Measurements from ENCODE around the gene MYH7B. TPM values are rescaled to one million over a fixed set of nuclear protein-coding genes. Genes with fewer than 3 reads are reported as not detected.

Gene MYH7B
- total RNA-seq, 1 experiment from 2014 or later = 0.98 TPM

DNA sequence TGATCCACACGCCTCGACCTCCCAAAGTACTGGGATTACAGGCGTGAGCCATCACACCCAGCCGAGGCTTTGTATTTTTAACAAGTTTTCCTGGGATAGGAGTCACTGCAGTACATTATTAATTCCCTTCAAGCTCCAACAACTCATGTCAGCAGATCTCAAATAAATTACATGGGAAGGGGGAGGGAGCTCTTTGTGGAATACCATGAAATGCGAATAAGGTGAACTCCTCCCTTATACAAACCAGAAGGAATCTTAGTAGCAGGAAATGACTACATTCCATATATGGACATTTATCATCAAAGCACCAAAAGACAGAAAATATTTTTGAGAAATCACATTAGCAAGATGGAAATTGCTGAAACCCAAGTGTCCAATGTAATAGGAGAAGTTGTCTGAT, 3.0 kb upstream of the MYH7B start (continued):
- TF ChIP-seq, protein P1, sequence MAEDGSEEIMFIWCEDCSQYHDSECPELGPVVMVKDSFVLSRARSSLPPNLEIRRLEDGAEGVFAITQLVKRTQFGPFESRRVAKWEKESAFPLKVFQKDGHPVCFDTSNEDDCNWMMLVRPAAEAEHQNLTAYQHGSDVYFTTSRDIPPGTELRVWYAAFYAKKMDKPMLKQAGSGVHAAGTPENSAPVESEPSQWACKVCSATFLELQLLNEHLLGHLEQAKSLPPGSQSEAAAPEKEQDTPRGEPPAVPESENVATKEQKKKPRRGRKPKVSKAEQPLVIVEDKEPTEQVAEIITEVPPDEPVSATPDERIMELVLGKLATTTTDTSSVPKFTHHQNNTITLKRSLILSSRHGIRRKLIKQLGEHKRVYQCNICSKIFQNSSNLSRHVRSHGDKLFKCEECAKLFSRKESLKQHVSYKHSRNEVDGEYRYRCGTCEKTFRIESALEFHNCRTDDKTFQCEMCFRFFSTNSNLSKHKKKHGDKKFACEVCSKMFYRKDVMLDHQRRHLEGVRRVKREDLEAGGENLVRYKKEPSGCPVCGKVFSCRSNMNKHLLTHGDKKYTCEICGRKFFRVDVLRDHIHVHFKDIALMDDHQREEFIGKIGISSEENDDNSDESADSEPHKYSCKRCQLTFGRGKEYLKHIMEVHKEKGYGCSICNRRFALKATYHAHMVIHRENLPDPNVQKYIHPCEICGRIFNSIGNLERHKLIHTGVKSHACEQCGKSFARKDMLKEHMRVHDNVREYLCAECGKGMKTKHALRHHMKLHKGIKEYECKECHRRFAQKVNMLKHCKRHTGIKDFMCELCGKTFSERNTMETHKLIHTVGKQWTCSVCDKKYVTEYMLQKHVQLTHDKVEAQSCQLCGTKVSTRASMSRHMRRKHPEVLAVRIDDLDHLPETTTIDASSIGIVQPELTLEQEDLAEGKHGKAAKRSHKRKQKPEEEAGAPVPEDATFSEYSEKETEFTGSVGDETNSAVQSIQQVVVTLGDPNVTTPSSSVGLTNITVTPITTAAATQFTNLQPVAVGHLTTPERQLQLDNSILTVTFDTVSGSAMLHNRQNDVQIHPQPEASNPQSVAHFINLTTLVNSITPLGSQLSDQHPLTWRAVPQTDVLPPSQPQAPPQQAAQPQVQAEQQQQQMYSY (CRISPR knock-in tag; IDR thresholded peaks at IDR 0.05) = no peak
- TF ChIP-seq TEAD1 (CRISPR knock-in tag; IDR thresholded peaks at IDR 0.05) = no peak
- TF ChIP-seq, protein P2, sequence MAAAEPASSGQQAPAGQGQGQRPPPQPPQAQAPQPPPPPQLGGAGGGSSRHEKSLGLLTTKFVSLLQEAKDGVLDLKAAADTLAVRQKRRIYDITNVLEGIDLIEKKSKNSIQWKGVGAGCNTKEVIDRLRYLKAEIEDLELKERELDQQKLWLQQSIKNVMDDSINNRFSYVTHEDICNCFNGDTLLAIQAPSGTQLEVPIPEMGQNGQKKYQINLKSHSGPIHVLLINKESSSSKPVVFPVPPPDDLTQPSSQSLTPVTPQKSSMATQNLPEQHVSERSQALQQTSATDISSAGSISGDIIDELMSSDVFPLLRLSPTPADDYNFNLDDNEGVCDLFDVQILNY (CRISPR knock-in tag; IDR thresholded peaks at IDR 0.05) = no peak
- TF ChIP-seq ZNF121 (CRISPR knock-in tag; IDR thresholded peaks at IDR 0.05) = no peak
- no peak for TF ChIP-seq ZNF416 (CRISPR knock-in tag; IDR thresholded peaks at IDR 0.05)
- TF ChIP-seq TP53 (CRISPR knock-in tag; IDR thresholded peaks at IDR 0.05) = no peak
- no peak for TF ChIP-seq SMAD3 (CRISPR knock-in tag; IDR thresholded peaks at IDR 0.05; ENCODE audit: borderline replicate concordance)
- TF ChIP-seq RORB (CRISPR knock-in tag; IDR thresholded peaks at IDR 0.05) = no peak
- no peak for TF ChIP-seq GABPB1 (CRISPR knock-in tag; IDR thresholded peaks at IDR 0.05)
- no peak for TF ChIP-seq ZNF263 (CRISPR knock-in tag; IDR thresholded peaks at IDR 0.05; ENCODE audit: low read depth)
- TF ChIP-seq ATF1 (CRISPR knock-in tag; IDR thresholded peaks at IDR 0.05) = no peak

DNA sequence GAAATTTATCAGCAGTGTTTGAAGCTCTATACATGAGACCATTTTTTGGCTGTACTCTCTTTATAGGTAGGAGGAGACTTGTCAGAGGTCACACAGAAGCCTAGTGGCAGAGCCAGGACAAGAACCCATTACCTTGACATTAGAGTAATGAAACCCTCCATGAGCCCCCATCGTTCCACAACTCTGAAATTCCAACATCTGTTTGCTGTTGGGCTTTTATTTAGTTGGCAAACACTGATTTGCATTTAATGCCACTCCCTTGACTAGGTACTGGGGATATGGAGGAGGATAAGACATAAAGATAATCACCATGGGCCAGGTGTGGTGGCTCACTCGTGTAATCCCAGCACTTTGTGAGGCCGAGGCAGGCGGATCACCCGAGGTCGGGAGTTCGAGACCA, 1.7 kb upstream of the MYH7B start:
- Mint-ChIP-seq H3K9me3 (no peaks in the 10 kb centered on the region), H3K27ac (no peak overlapping the region), H3K4me3 (no peak overlapping the region), H3K4me1 (peaks cover 48% of the 10 kb centered on the region), H3K36me3 (peaks cover 5% of the 10 kb centered on the region; the same call in 1 of the 2 replicates), H3K27me3 (ENCODE audit: low read depth) (peaks cover 8% of the 10 kb centered on the region)
- ChIA-PET CTCF (interaction anchor here (0.8 to 2.3 kb wide), 3 partner anchors 19 to 81 kb away, joined by 4 to 9 read pairs (median 6); partner anchors contain the start of genes ACSS2 and GGT7), POLR2A (interaction anchor here (0.9 kb wide), 1 partner anchor 128 kb away, joined by 3 read pairs; no protein-coding TSS in a partner anchor)
- ATAC-seq (no peak), DNase-seq (ENCODE audit: low spot score) (no peak)
- TF ChIP-seq HMGA2 (CRISPR knock-in tag; IDR thresholded peaks at IDR 0.05) (no peak), FOXK1 (CRISPR knock-in tag; IDR thresholded peaks at IDR 0.05) (no peak), ZNF263 (CRISPR knock-in tag; IDR thresholded peaks at IDR 0.05; ENCODE audit: low read depth) (no peak), GRHL2 (CRISPR knock-in tag; IDR thresholded peaks at IDR 0.05; ENCODE audit: insufficient replicate concordance, severe bottlenecking) (no peak), TCF7 (CRISPR knock-in tag; IDR thresholded peaks at IDR 0.05; ENCODE audit: low read depth) (no peak), TEAD1 (CRISPR knock-in tag; IDR thresholded peaks at IDR 0.05) (no peak), ATF1 (CRISPR knock-in tag; IDR thresholded peaks at IDR 0.05) (no peak), PRRX2 (CRISPR knock-in tag; IDR thresholded peaks at IDR 0.05) (no peak), RELA (CRISPR knock-in tag; IDR thresholded peaks at IDR 0.05; ENCODE audit: borderline replicate concordance) (no peak)
- TF ChIP-seq, protein P3, sequence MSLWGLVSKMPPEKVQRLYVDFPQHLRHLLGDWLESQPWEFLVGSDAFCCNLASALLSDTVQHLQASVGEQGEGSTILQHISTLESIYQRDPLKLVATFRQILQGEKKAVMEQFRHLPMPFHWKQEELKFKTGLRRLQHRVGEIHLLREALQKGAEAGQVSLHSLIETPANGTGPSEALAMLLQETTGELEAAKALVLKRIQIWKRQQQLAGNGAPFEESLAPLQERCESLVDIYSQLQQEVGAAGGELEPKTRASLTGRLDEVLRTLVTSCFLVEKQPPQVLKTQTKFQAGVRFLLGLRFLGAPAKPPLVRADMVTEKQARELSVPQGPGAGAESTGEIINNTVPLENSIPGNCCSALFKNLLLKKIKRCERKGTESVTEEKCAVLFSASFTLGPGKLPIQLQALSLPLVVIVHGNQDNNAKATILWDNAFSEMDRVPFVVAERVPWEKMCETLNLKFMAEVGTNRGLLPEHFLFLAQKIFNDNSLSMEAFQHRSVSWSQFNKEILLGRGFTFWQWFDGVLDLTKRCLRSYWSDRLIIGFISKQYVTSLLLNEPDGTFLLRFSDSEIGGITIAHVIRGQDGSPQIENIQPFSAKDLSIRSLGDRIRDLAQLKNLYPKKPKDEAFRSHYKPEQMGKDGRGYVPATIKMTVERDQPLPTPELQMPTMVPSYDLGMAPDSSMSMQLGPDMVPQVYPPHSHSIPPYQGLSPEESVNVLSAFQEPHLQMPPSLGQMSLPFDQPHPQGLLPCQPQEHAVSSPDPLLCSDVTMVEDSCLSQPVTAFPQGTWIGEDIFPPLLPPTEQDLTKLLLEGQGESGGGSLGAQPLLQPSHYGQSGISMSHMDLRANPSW (CRISPR knock-in tag; conservative IDR thresholded peaks at IDR 0.05; ENCODE audit: low read depth) = no peak
- TF ChIP-seq, protein P4, sequence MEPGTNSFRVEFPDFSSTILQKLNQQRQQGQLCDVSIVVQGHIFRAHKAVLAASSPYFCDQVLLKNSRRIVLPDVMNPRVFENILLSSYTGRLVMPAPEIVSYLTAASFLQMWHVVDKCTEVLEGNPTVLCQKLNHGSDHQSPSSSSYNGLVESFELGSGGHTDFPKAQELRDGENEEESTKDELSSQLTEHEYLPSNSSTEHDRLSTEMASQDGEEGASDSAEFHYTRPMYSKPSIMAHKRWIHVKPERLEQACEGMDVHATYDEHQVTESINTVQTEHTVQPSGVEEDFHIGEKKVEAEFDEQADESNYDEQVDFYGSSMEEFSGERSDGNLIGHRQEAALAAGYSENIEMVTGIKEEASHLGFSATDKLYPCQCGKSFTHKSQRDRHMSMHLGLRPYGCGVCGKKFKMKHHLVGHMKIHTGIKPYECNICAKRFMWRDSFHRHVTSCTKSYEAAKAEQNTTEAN (CRISPR knock-in tag; IDR thresholded peaks at IDR 0.05) = no peak
- TF ChIP-seq, protein P5, sequence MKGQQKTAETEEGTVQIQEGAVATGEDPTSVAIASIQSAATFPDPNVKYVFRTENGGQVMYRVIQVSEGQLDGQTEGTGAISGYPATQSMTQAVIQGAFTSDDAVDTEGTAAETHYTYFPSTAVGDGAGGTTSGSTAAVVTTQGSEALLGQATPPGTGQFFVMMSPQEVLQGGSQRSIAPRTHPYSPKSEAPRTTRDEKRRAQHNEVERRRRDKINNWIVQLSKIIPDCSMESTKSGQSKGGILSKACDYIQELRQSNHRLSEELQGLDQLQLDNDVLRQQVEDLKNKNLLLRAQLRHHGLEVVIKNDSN (CRISPR knock-in tag; IDR thresholded peaks at IDR 0.05) = no peak
- TF ChIP-seq, protein P6, sequence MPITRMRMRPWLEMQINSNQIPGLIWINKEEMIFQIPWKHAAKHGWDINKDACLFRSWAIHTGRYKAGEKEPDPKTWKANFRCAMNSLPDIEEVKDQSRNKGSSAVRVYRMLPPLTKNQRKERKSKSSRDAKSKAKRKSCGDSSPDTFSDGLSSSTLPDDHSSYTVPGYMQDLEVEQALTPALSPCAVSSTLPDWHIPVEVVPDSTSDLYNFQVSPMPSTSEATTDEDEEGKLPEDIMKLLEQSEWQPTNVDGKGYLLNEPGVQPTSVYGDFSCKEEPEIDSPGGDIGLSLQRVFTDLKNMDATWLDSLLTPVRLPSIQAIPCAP (CRISPR knock-in tag; IDR thresholded peaks at IDR 0.05) = no peak
- TF ChIP-seq, protein P7, sequence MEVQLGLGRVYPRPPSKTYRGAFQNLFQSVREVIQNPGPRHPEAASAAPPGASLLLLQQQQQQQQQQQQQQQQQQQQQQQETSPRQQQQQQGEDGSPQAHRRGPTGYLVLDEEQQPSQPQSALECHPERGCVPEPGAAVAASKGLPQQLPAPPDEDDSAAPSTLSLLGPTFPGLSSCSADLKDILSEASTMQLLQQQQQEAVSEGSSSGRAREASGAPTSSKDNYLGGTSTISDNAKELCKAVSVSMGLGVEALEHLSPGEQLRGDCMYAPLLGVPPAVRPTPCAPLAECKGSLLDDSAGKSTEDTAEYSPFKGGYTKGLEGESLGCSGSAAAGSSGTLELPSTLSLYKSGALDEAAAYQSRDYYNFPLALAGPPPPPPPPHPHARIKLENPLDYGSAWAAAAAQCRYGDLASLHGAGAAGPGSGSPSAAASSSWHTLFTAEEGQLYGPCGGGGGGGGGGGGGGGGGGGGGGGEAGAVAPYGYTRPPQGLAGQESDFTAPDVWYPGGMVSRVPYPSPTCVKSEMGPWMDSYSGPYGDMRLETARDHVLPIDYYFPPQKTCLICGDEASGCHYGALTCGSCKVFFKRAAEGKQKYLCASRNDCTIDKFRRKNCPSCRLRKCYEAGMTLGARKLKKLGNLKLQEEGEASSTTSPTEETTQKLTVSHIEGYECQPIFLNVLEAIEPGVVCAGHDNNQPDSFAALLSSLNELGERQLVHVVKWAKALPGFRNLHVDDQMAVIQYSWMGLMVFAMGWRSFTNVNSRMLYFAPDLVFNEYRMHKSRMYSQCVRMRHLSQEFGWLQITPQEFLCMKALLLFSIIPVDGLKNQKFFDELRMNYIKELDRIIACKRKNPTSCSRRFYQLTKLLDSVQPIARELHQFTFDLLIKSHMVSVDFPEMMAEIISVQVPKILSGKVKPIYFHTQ (CRISPR knock-in tag; IDR thresholded peaks at IDR 0.05) = no peak
- TF ChIP-seq, protein P8, sequence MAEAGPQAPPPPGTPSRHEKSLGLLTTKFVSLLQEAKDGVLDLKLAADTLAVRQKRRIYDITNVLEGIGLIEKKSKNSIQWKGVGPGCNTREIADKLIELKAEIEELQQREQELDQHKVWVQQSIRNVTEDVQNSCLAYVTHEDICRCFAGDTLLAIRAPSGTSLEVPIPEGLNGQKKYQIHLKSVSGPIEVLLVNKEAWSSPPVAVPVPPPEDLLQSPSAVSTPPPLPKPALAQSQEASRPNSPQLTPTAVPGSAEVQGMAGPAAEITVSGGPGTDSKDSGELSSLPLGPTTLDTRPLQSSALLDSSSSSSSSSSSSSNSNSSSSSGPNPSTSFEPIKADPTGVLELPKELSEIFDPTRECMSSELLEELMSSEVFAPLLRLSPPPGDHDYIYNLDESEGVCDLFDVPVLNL (CRISPR knock-in tag; IDR thresholded peaks at IDR 0.05; ENCODE audit: borderline replicate concordance, low read depth) = no peak

All from WTC11 (cell line).